Choroid plexus epithelial cell (primary cell): ENCODE results near the gene HEATR5A.
A peak's percentile ranks its signal among the peaks of the same experiment; 100 is the strongest.
"Not testable (repeated sequence)": the region's sequence is repeated elsewhere in the genome, so short reads cannot be mapped to it uniquely, and the experiment has no call there.

ENCODE experiments used
- DNase-seq: peaks from one replicate; pipeline ENCODE4 v3.0.0-alpha.2; 2010; ENCODE audit warnings: low read depth
- H3K4me3 ChIP-seq: 2 replicates; pipeline ENCODE4 v1.5.1; 2011; ENCODE audit warnings: low read depth, mild to moderate bottlenecking, control low read depth, low read length, moderate library complexity
- CTCF ChIP-seq: conservative IDR thresholded peaks from 2 replicates; pipeline ENCODE4 v1.5.1; 2011; ENCODE audit warnings: low read depth, mild to moderate bottlenecking, control low read depth, inconsistent platforms, low read length, moderate library complexity

Gene HEATR5A

GRCh38 chr14:31326111-31326510, 94.2 kb downstream of the HEATR5A start:
- no peak overlapping the region for H3K4me3 ChIP-seq
- DNase-seq = peak; percentile 71
- TF ChIP-seq CTCF = peak; percentile 30

GRCh38 chr14:31323419-31323818, 96.9 kb downstream of the HEATR5A start:
- TF ChIP-seq CTCF = no peak
- DNase-seq = no peak
- H3K4me3 ChIP-seq = no peak overlapping the region

GRCh38 chr14:31320922-31321766, 99.2 kb downstream of the HEATR5A start:
- no peak for TF ChIP-seq CTCF
- no peak overlapping the region for H3K4me3 ChIP-seq
- DNase-seq = no peak

- DNase-seq = no peak
- no peak for TF ChIP-seq CTCF
Observed at GRCh38 chr14:31320216-31320615, 100.1 kb downstream of the HEATR5A start.

GRCh38 chr14:31319701-31320100, 100.6 kb downstream of the HEATR5A start:
- TF ChIP-seq CTCF = no peak
- no peak overlapping the region for H3K4me3 ChIP-seq
- no peak for DNase-seq

More at GRCh38 chr14:31320216-31320615, 100.1 kb downstream of the HEATR5A start:
- no peak overlapping the region for H3K4me3 ChIP-seq

GRCh38 chr14:31312934-31313333, 107.4 kb downstream of the HEATR5A start:
- no peak for TF ChIP-seq CTCF
- no peak for DNase-seq
- H3K4me3 ChIP-seq = no peak overlapping the region

- not testable (repeated sequence) for H3K4me3 ChIP-seq, DNase-seq
Observed at GRCh38 chr14:31312370-31312769, 108.0 kb downstream of the HEATR5A start.
